HG03139 (cell line): ENCODE measurements around the gene HBA2.
"Not testable (repeated sequence)": the region's sequence is repeated elsewhere in the genome, so short reads cannot be mapped to it uniquely, and the experiment has no call there.

Experiments
- ATAC-seq: cut with Tn5 transposase; IDR thresholded peaks from one replicate; pipeline ENCODE4 v1.9.1; 2021; ENCODE audit not compliant: unreplicated experiment

Gene HBA2

GRCh38 chr16:173928-174769 is 1.5 kb downstream of the HBA2 start:
- not testable (repeated sequence) for ATAC-seq

GRCh38 chr16:175011-175949 is 2.6 kb downstream of the HBA2 start:
- no peak for ATAC-seq

- not testable (repeated sequence) for ATAC-seq
Measured at GRCh38 chr16:176006-176405, 3.3 kb downstream of the HBA2 start.

GRCh38 chr16:176477-177382 is 4.1 kb downstream of the HBA2 start, which contains the start of gene HBA1:
Gene HBA1, plus strand, starts transcription at chr16:176680. Its CDS starts 37 bp downstream, at chr16:176717.
- ATAC-seq: not testable (repeated sequence)

DNA sequence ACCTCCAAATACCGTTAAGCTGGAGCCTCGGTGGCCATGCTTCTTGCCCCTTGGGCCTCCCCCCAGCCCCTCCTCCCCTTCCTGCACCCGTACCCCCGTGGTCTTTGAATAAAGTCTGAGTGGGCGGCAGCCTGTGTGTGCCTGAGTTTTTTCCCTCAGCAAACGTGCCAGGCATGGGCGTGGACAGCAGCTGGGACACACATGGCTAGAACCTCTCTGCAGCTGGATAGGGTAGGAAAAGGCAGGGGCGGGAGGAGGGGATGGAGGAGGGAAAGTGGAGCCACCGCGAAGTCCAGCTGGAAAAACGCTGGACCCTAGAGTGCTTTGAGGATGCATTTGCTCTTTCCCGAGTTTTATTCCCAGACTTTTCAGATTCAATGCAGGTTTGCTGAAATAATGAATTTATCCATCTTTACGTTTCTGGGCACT is 4.7 kb downstream of the HBA2 start:
- ATAC-seq: no peak

- no peak for ATAC-seq
Measured at GRCh38 chr16:177981-178667, 5.4 kb downstream of the HBA2 start.

DNA sequence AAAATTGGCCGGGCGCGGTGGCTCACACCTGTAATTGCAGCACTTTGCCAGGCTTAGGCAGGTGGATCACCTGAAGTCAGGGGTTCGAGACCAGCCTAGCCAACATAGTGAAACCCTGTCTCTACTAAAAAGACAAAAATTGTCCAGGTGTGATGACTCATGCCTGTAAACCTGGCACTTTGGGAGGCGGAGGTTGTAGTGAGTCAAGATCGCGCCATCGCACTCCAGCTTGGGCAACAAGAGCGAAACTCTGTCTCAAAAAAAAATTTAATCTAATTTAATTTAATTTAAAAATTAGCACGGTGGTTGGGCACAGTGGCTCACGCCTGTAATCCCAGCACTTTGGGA is 6.0 kb downstream of the HBA2 start:
- no peak for ATAC-seq

- ATAC-seq: no peak
Measured at GRCh38 chr16:179211-180092, 6.8 kb downstream of the HBA2 start.

GRCh38 chr16:180101-180675 is 7.5 kb downstream of the HBA2 start, which contains the start of gene HBQ1:
Gene HBQ1, plus strand, starts transcription at chr16:180459. Its CDS starts 28 bp downstream, at chr16:180487.
- ATAC-seq: no peak

GRCh38 chr16:180681-181564 is 8.2 kb downstream of the HBA2 start:
- no peak for ATAC-seq

GRCh38 chr16:181565-182021 is 8.9 kb downstream of the HBA2 start:
- ATAC-seq: no peak

DNA sequence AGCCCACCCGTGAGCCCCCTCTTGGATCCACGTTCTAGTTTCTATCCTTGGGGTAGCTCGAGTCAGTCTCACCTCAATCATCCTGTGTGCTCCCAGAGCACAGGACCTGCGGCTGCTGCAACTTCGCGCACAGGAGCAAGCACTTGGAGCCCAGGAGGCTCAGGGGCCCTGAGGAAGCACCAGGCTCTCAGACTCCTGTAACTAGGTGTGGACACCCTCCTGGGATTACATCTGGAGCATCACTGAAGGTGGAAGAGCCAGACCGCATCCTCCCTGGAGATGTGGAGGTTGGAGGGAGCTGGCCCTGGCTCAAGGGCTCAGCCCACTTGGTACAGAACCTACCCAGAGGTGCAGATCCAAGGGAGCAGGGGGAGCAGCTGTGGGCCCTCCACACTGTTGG is 10.3 kb downstream of the HBA2 start:
- ATAC-seq: no peak

GRCh38 chr16:185213-185612 is 12.5 kb downstream of the HBA2 start:
- no peak for ATAC-seq

GRCh38 chr16:185691-186090 is 13.0 kb downstream of the HBA2 start:
- ATAC-seq: no peak

- ATAC-seq: no peak
Measured at GRCh38 chr16:187330-187729, 14.7 kb downstream of the HBA2 start.

DNA sequence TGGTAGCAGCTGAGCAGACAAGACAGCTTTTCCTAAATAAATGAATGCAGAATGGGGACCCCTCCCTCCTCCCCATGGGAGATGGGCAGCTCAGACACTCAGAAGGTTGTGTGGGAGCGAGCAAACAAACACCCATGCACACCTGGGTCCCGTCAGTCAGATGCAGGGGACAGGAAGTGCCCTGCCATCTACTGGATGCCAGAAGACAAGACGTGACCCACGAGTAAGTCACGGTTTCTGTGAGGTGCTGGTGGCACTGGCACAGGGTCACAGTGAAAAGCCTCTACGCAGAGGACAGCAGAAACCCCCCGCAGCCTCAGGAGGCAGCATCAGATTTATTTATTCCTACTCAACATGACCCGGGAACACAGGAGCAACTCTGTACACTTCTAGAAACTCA is 16.0 kb downstream of the HBA2 start:
- no peak for ATAC-seq

DNA sequence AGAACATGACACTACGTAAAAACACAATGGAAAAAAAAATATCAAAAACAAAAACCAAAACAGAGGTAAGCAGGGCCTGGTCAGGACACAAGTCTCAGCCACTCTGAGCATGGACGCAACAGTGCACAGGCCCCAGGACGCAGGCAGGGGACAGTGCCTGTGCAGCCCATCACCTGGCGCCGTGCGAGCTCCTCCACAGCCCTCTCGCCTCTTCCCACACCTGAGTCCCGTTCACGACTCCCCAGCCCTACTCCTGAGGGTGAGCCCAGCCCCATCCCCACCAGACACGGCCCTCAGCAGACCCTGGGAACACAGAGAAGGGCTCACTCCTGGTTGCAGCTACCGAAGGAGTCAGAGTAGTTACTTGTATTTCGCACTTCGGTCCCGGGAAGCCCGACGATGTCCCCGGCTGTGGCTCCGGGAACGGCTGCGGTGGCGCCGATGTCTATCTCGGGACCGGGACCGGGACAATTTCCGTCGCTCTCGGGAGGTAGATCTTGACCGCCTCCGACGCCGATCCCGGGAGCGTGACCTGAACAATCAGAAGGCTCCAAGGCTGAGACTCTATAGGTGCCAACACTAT is 17.0 kb downstream of the HBA2 start:
- ATAC-seq: no peak
